Parathyroid adenoma (tissue), 2 donors: ENCODE measurements around the gene XPNPEP2.
A peak's percentile ranks its signal among the peaks of the same experiment; 100 is the strongest.

ENCODE experiments used
- H2AFZ ChIP-seq: fragments of 300-600 bp; sonication (generic); one replicate; pipeline ENCODE4 v1.7.0; 2017; ENCODE audit warnings: antibody characterized with exemption, mild to moderate bottlenecking
- H3K27ac ChIP-seq: fragments of 300-600 bp; sonication (generic); one replicate; pipeline ENCODE4 v1.7.0; 2017
- H3K27me3 ChIP-seq: fragments of 300-600 bp; sonication (generic); one replicate; pipeline ENCODE4 v1.7.0; 2017; ENCODE audit warnings: low read length; ENCODE audit not compliant: control insufficient read depth, insufficient read depth
- H3K36me3 ChIP-seq: fragments of 300-600 bp; sonication (generic); one replicate; pipeline ENCODE4 v1.7.0; 2017; ENCODE audit warnings: low read length; ENCODE audit not compliant: control insufficient read depth, insufficient read depth
- H3K4me1 ChIP-seq: fragments of 300-600 bp; sonication (generic); one replicate; pipeline ENCODE4 v1.7.0; 2017; ENCODE audit warnings: control low read depth
- H3K4me2 ChIP-seq: fragments of 300-600 bp; sonication (generic); one replicate; pipeline ENCODE4 v1.7.0; 2017; ENCODE audit warnings: low read length
- H3K4me3 ChIP-seq: fragments of 300-600 bp; sonication (generic); one replicate; pipeline ENCODE4 v1.7.0; 2017; ENCODE audit warnings: low read depth, low read length
- H3K79me2 ChIP-seq: fragments of 300-600 bp; sonication (generic); one replicate; pipeline ENCODE4 v1.7.0; 2017; ENCODE audit warnings: control low read depth
- H3K9ac ChIP-seq: fragments of 300-600 bp; sonication (generic); one replicate; pipeline ENCODE4 v1.7.0; 2017; ENCODE audit warnings: mild to moderate bottlenecking
- H3K9me3 ChIP-seq: fragments of 300-600 bp; sonication (generic); one replicate; pipeline ENCODE4 v1.7.0; 2017; ENCODE audit warnings: low read length; ENCODE audit not compliant: control insufficient read depth
- CTCF ChIP-seq: fragments of 300-600 bp; sonication (generic); IDR thresholded peaks from one replicate; pipeline ENCODE4 v1.7.0; 2017; ENCODE audit warnings: antibody characterized with exemption, mild to moderate bottlenecking
- donor health status: primary hyperparathyroidism.

XPNPEP2 gene

GRCh38 chrX:129754056-129755024 lies 15.6 kb downstream of the XPNPEP2 start:
- no peak for TF ChIP-seq CTCF
- Histone ChIP-seq H3K4me1 (peaks cover under 1% of the 10 kb centered on the region), H3K9me3 (no peaks in the 10 kb centered on the region), H3K27me3 (no peaks in the 10 kb centered on the region), H3K9ac (no peak overlapping the region), H3K4me2 (no peak overlapping the region), H3K4me3 (no peak overlapping the region), H3K79me2 (no peaks in the 10 kb centered on the region), H3K36me3 (no peaks in the 10 kb centered on the region), H3K27ac (no peak overlapping the region), H2AFZ (no peak overlapping the region)

- Histone ChIP-seq H3K36me3 (no peaks in the 10 kb centered on the region), H3K9ac (no peak overlapping the region), H2AFZ (no peak overlapping the region), H3K27ac (no peak overlapping the region), H3K4me2 (no peak overlapping the region), H3K9me3 (no peaks in the 10 kb centered on the region), H3K27me3 (no peaks in the 10 kb centered on the region), H3K79me2 (no peaks in the 10 kb centered on the region), H3K4me1 (peaks cover 4% of the 10 kb centered on the region), H3K4me3 (no peak overlapping the region)
- TF ChIP-seq CTCF = no peak
These were observed 17.2 kb downstream of the XPNPEP2 start for GRCh38 chrX:129755779-129756650.

GRCh38 chrX:129759576-129760061 lies 20.8 kb downstream of the XPNPEP2 start:
- no peaks in the 10 kb centered on the region for H3K79me2 ChIP-seq
- H3K9me3 ChIP-seq = no peaks in the 10 kb centered on the region
- no peak overlapping the region for H3K4me2 ChIP-seq
- no peaks in the 10 kb centered on the region for H3K27me3 ChIP-seq
- no peaks in the 10 kb centered on the region for H3K36me3 ChIP-seq
- H3K27ac ChIP-seq = peak overlapping the region; percentile 29
- peak overlapping the region; percentile 79 for H2AFZ ChIP-seq
- TF ChIP-seq CTCF = peak; percentile 22
- H3K9ac ChIP-seq = no peak overlapping the region
- H3K4me1 ChIP-seq = peaks cover 4% of the 10 kb centered on the region
- no peak overlapping the region for H3K4me3 ChIP-seq

DNA sequence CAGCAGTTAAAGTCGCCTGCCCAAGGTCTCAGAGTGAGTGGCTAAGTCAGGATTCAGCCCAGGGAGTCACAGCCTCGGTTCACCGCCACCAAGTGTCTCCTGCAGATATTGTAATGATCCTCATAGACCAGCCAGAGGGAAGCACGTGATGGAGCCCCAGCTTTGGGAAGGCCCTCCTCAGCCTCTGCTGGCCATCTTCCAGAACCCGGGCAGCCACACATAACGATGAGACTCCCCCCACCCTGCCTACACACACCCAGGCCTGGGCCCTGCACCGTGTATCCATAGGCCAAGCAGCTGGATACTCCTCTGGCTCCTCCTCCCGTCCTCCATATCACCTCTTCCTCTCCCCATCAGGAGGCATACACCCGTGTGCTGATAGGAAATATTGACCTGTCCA lies 21.4 kb downstream of the XPNPEP2 start:
- Histone ChIP-seq H2AFZ (peak overlapping the region; percentile 79), H3K36me3 (no peaks in the 10 kb centered on the region), H3K27ac (peak overlapping the region; percentile 29), H3K4me2 (no peak overlapping the region), H3K4me3 (no peak overlapping the region), H3K79me2 (no peaks in the 10 kb centered on the region), H3K9me3 (no peaks in the 10 kb centered on the region), H3K27me3 (no peaks in the 10 kb centered on the region), H3K4me1 (peaks cover 4% of the 10 kb centered on the region), H3K9ac (no peak overlapping the region)
- no peak for TF ChIP-seq CTCF
